Gastrocnemius medialis (tissue), 4 donors: ENCODE measurements around the gene SLC2A1.

Experiments used
- CTCF ChIP-seq, 5 experiments: fragments of 450-650 bp in 3 of 5; fragments of 200-600 bp in 2 of 5; sonication (generic) in 2 of 5; IDR thresholded peaks in 4 of 5; conservative IDR thresholded peaks in 1 of 5; 1 replicate in 4 of 5; 2 replicates in 1 of 5; pipeline ENCODE4 v1.5.1; 2016 to 2019; ENCODE audit warnings: antibody characterized with exemption in 5 of 5, mild to moderate bottlenecking in 3 of 5, moderate library complexity in 3 of 5
- POLR2A ChIP-seq, 2 donors: fragments of 450-650 bp; IDR thresholded peaks; one replicate each; pipeline ENCODE4 v1.6.1; 2017; ENCODE audit warnings: antibody characterized with exemption in 2 of 2, mild to moderate bottlenecking in 2 of 2, moderate library complexity in 2 of 2

GRCh38 chr1:42945164-42945563, 13.5 kb downstream of the SLC2A1 start:
- TF ChIP-seq CTCF (IDR thresholded peaks at IDR 0.05 in 4 of 5, conservative IDR thresholded peaks at IDR 0.05 in 1 of 5) = no peak
- no peak for TF ChIP-seq POLR2A (IDR thresholded peaks at IDR 0.05)
